NT2/D1 (cell line): ENCODE data around the gene MTRFR.
"Not testable (repeated sequence)": the region's sequence is repeated elsewhere in the genome, so short reads cannot be mapped to it uniquely, and the experiment has no call there.

Experiments used
- DNase-seq: peaks from one replicate; pipeline ENCODE4 v3.0.0-alpha.2; 2011; ENCODE audit warnings: low read depth, low spot score
- H3K27me3 ChIP-seq: 2 replicates; pipeline ENCODE4 v1.6.0; 2011; ENCODE audit warnings: mild to moderate bottlenecking; ENCODE audit not compliant: insufficient read length, insufficient read depth
- H3K36me3 ChIP-seq: 2 replicates; pipeline ENCODE4 v1.6.1; 2011; ENCODE audit warnings: mild to moderate bottlenecking, low read length, mixed read lengths; ENCODE audit not compliant: insufficient read depth, insufficient read length
- H3K4me1 ChIP-seq: 2 replicates; pipeline ENCODE4 v1.5.1; 2011; ENCODE audit not compliant: insufficient read depth, insufficient read length
- H3K4me3 ChIP-seq: 2 replicates; pipeline ENCODE4 v1.5.1; 2011; ENCODE audit warnings: low read depth; ENCODE audit not compliant: insufficient read length
- H3K9ac ChIP-seq: 2 replicates; pipeline ENCODE4 v1.6.0; 2011; ENCODE audit warnings: low read depth; ENCODE audit not compliant: insufficient read length
- H3K9me3 ChIP-seq: 2 replicates; pipeline ENCODE4 v1.5.1; 2011; ENCODE audit warnings: mild to moderate bottlenecking, low read length; ENCODE audit not compliant: insufficient read depth
- SUZ12 ChIP-seq: IDR thresholded peaks from 2 replicates; pipeline ENCODE4 v1.6.1; 2011; ENCODE audit not compliant: insufficient read length, insufficient read depth; ENCODE audit errors: extremely low read depth
- YY1 ChIP-seq: IDR thresholded peaks from 2 replicates; pipeline ENCODE4 v1.6.1; 2011; ENCODE audit not compliant: insufficient read length, insufficient read depth
- ZNF274 ChIP-seq: IDR thresholded peaks from 2 replicates; pipeline ENCODE4 v1.6.1; 2011; ENCODE audit warnings: mild to moderate bottlenecking, low read depth, low read length

MTRFR gene

DNA sequence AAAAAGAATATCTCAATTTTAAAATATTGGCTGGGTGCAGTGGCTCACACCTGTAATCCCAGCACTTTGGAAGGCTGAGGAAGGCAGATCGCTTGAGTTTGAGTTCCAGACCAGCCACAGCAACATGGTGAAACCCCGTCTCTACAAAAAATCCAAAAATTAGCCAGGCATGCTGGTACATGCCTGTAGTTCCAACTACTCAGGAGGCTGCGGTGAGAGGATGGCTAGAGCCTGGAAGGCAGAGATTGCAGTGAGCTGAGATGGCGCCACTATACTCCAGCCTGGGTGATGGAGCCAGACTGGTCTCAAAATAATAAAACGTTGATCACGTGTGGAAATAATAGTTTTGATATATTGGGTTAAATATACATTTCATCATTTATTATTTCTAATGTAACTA, 5.7 kb downstream of the MTRFR start:
- Histone ChIP-seq H3K4me3 (no peak overlapping the region), H3K9ac (no peak overlapping the region), H3K36me3 (peaks cover 67% of the 10 kb centered on the region), H3K9me3 (no peaks in the 10 kb centered on the region), H3K27me3 (no peaks in the 10 kb centered on the region), H3K4me1 (peaks cover 4% of the 10 kb centered on the region)
- DNase-seq = no peak
- TF ChIP-seq SUZ12 (no peak), YY1 (no peak), ZNF274 (no peak)

DNA sequence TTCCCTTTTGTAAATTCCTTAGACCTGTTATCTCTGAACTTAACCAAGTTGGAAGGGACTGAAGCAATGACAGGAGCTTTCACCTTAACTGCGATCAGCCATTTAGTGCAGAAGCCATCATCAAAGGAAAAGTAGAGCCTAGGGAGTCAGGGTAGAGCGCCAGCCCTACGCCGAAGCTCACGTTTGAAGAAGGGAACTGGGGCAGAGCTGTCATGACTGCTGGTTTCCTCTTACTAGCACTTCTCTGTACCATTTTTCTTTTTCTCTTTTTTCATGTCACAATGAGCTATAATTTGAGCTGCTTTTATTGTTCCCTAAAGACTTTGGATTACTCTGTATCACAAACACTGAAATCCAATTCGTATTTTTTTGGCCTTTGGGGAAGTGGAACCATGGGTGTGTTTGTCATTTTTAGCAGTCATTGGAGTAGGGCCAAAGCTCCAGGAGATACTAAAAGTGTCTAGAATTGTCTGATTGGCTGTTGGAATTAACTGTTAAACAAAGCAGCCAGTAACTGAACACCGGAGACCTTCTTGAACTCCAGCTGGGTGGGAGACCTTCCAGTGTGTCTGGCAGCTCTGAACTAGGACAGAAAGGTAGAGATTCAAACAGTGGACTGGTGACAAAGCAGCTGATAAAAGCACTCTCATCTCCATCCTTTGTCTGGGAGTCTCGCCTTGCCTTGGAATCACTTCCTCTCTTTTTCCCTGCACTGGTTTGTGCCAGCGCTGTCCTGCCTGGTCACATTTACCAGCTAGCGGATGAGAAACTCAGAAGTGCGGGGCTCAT, 9.1 kb downstream of the MTRFR start:
- TF ChIP-seq SUZ12 = no peak
- TF ChIP-seq YY1 = no peak
- no peak for TF ChIP-seq ZNF274
- Histone ChIP-seq H3K27me3 (no peaks in the 10 kb centered on the region), H3K9me3 (no peaks in the 10 kb centered on the region; the same call in 1 of the 2 replicates), H3K36me3 (peaks cover 44% of the 10 kb centered on the region), H3K9ac (no peak overlapping the region), H3K4me1 (peaks cover 2% of the 10 kb centered on the region), H3K4me3 (no peak overlapping the region)
- DNase-seq = no peak

DNA sequence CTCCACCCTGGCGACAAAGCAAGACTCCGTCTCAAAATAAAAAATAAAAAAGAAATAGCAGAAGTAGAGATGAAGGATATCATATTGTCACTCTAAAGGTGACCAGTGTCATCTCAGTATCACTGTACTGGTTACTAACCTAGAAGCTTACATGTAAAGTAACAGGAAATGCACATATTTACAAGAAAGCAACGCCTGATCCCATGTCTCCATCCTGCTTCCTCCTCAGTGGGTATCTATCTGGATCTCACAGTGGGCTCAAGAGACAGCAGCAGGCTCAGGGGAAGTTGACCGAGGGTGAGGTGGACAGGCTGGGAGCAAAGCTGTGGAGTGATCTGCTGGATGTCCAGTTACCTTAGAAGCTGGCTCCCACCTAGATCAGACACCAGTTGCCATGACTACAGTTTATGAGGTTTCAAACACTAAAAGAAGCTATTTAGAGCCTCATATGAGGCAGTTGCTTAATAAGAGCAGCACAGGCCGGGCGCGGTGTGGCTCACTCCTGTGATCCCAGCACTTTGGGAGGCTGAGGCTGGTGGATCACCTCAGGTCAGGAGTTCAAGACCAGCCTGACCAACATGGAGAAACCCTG, 10.5 kb downstream of the MTRFR start:
- H3K4me3 ChIP-seq = no peak overlapping the region
- no peak for TF ChIP-seq SUZ12
- TF ChIP-seq YY1 = no peak
- no peak for TF ChIP-seq ZNF274
- peaks cover 44% of the 10 kb centered on the region for H3K36me3 ChIP-seq
- peaks cover 2% of the 10 kb centered on the region for H3K4me1 ChIP-seq
- H3K9me3 ChIP-seq = peaks cover 9% of the 10 kb centered on the region; the same call in 1 of the 2 replicates
- no peak overlapping the region for H3K9ac ChIP-seq
- DNase-seq = no peak
- no peaks in the 10 kb centered on the region for H3K27me3 ChIP-seq

- peaks cover 4% of the 10 kb centered on the region for H3K4me1 ChIP-seq
Measured at GRCh38 chr12:123245678-123246077, 12.4 kb downstream of the MTRFR start.

GRCh38 chr12:123248129-123248528, 14.9 kb downstream of the MTRFR start:
- not testable (repeated sequence) for H3K4me3 ChIP-seq, H3K9ac ChIP-seq, H3K4me1 ChIP-seq, DNase-seq, H3K27me3 ChIP-seq
- peaks cover 28% of the 10 kb centered on the region; the same call in 1 of the 2 replicates for H3K9me3 ChIP-seq
- H3K36me3 ChIP-seq = peaks cover 30% of the 10 kb centered on the region

More at GRCh38 chr12:123245678-123246077, 12.4 kb downstream of the MTRFR start:
- DNase-seq = no peak
- H3K27me3 ChIP-seq = no peaks in the 10 kb centered on the region
- H3K36me3 ChIP-seq = peaks cover 39% of the 10 kb centered on the region
- H3K9ac ChIP-seq = no peak overlapping the region
- H3K4me3 ChIP-seq = no peak overlapping the region
- H3K9me3 ChIP-seq = peaks cover 27% of the 10 kb centered on the region; the same call in 1 of the 2 replicates
- TF ChIP-seq ZNF274 = no peak
- no peak for TF ChIP-seq YY1
- no peak for TF ChIP-seq SUZ12

- Histone ChIP-seq H3K36me3 (peaks cover 36% of the 10 kb centered on the region), H3K9me3 (peaks cover 28% of the 10 kb centered on the region; the same call in 1 of the 2 replicates)
- H3K4me3 ChIP-seq, H3K4me1 ChIP-seq, H3K9ac ChIP-seq, DNase-seq, H3K27me3 ChIP-seq: not testable (repeated sequence)
Measured at GRCh38 chr12:123248996-123249741, 15.9 kb downstream of the MTRFR start.

GRCh38 chr12:123250471-123251383, 17.5 kb downstream of the MTRFR start:
- Histone ChIP-seq H3K4me3 (no peak overlapping the region), H3K9ac (peak overlapping the region; percentile 59), H3K27me3 (no peaks in the 10 kb centered on the region), H3K36me3 (peaks cover 49% of the 10 kb centered on the region), H3K9me3 (peaks cover 28% of the 10 kb centered on the region; the same call in 1 of the 2 replicates), H3K4me1 (peaks cover 11% of the 10 kb centered on the region)
- no peak for TF ChIP-seq ZNF274
- no peak for DNase-seq
